NCI-H2029 (cell line): ENCODE results near the gene PAGE2.
"Not testable (repeated sequence)": the region's sequence is repeated elsewhere in the genome, so short reads cannot be mapped to it uniquely, and the experiment has no call there.

Experiments used
- DNase-seq: peaks from one replicate; lab custom pipeline; 2025; lab: John Stamatoyannopoulos, UW

Gene PAGE2

DNA sequence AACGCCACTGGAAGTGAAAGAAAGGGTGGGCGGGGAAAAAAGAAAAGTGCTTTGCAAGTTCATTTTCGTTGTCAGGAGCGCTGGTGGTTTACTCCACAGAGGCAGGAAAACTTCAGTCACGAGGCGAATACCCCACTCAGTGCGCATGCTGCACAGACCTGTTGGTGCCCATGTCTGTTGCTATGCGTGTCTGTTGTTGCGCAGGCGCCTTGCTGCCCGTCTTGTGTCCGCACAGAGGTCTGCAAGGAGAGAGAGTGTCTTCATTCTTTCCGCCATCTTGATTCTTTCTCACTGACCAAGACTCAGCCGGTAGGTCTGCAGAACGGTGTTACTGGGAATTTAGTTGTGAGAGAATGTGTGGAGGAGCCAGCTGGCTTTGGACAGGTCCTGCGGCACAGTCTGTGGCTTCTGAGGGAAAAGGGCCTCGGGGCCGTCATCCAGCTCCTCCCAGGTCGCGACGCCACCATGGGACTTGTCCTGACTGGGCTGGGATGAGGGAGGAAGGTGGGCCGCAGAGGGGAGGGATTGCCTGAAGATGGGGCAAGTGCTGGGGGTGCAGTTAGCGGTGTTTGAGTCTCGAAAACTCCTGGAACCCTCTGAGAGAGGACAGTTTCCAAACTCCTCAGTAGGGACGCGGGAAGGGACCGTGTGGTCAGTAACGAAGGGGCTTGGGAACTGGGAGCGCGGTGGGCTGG is at the start of gene PAGE2:
PAGE2 (plus strand) TSS at position 224 of the 695 bp plus-strand sequence. CDS start 1,003 bp downstream, outside the sequence.
- no peak for DNase-seq

DNA sequence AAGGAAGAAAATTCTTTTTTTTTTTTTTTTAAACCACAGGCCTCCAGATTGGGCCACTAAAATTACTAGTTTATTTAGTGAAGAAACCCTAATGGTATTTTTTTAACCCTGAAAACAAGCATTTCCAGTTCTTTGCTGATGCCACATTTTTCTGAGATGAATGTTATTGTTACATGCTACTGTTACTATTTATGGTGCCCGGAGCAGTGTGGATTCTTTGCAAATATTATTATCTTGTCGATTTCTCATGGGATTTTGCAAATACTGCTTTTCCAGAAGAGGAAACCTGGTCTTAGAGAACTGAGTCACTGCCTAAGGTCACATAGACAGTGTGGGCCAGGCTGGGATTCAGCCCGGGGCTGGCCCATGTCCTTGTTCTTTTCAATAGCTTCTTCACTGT is 49.3 kb upstream of the PAGE2 start:
- DNase-seq, result no peak

GRCh38 chrX:55041514-55041913 is 47.3 kb upstream of the PAGE2 start:
- no peak for DNase-seq

DNA sequence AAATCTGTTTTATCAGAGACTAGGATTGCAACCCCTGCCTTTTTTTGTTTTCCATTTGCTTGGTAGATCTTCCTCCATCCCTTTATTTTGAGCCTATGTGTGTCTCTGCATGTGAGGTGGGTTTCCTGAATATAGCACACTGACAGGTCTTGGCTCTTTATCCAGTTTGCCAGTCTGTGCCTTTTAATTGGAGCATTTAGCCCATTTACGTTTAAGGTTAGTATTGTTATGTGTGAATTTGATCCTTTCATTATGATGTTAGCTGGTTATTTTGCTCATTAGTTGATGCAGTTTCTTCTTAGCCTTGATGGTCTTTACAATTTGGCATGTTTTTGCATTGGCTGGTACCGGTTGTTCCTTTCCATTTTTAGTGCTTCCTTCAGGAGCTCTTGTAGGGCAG is 38.2 kb upstream of the PAGE2 start:
- DNase-seq, result not testable (repeated sequence)

- DNase-seq, result no peak
Measured at GRCh38 chrX:55056820-55057674, 31.8 kb upstream of the PAGE2 start.

DNA sequence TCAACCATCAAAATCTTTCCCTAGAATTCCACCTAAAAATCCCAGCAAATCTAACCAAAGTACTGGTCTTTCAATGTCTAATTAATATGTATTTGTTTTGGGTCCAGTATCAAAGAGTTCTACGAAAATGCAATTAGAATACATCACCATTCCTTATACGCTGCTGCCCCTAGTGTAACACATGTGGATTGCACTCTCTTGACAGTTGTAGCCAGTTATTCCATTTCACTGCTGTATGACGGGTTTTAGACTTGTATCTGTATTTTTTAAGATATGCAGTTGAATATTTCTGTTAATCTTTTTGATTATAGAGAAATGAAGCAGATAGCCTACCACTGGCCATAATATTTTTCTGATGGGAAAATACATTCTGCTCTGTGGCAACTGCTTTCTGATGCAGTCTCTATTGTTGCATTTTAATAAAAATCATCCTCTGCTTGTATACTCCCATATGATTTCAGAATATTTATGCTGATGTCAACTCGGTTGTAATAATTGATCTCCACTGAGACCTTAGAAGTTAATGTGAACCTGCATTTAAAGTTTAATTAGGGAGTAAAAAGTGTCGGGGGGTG is 31.1 kb upstream of the PAGE2 start:
- DNase-seq, result peak; percentile 9

- DNase-seq, result not testable (repeated sequence)
Measured at GRCh38 chrX:55067180-55067579, 21.6 kb upstream of the PAGE2 start.

- no peak for DNase-seq
Measured at GRCh38 chrX:55072286-55072685, 16.5 kb upstream of the PAGE2 start.

DNA sequence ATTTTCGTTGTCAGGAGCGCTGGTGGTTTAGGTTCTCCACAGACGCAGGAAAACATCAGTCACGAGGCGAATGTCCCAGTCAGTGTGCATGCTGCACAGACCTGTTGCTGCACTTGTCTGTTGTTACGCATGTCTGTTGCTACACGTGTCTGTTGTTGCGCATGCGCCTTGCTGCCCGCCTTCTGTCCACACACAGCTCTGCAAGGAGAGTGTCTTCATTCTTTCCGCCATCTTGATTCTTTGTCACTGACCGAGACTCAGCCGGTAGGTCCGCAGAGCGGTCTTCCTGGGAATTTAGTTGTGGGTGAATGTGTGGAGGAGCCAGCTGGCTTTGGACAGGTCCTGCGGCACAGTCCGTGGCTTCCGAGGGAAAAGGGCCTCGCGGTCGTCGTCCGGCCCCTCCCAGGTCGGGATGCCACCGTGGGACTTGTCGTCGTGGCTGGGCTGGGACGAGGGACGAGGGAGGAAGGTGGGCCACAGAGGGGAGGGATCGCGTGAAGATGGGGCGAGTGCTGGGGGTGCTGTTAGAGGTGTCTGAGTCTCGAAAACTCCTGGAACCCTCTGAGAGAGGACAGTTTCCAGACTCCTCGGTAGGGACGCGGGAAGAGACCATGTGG is 13.9 kb upstream of the PAGE2 start, which contains the start of gene PAGE2B:
PAGE2B (plus strand) TSS at position 180 of the 617 bp plus-strand sequence. CDS start 1,012 bp downstream, outside the sequence.
- DNase-seq, result no peak

GRCh38 chrX:55098691-55099090 is 9.9 kb downstream of the PAGE2 start:
- no peak for DNase-seq

DNA sequence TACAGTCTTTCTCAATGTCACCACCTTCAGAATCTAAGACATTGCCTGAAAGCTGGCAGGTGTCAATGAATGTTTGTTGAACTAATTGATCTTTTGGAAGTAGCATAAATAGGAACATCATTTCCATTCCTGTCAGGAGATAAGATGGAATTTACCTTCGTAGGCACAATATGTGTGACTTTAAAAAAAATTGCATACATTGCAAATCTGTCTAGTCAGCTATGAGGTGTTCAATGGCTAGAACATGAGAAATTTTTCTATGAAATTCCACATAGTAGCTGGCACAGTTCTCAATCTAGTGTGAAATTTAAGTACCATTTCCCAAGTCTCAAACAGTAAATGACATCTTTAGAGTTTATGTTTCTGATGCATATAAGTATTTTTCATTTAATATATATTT is 10.3 kb downstream of the PAGE2 start:
- no peak for DNase-seq

DNA sequence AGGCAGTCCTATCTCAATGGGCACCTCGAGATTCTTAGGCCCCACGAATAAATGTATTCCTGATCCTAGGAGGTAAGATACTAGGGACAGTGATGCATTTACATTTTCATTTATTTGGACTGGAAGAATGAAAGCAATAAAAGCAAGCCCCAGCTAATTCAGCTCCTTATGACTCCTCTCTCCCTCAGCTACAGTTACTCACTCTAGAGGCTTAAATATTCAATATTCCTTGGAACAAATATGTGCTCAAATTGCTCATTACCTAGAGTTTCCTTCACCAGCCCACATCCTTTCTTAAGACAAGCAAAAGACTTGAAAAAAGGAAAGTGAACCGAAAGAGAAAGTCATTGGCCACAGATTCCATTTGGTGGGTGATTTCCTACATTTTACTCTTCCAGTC is 13.9 kb downstream of the PAGE2 start:
- no peak for DNase-seq

GRCh38 chrX:55107262-55107661 is 18.4 kb downstream of the PAGE2 start:
- no peak for DNase-seq

GRCh38 chrX:55107911-55108310 is 19.1 kb downstream of the PAGE2 start:
- DNase-seq, result no peak

- DNase-seq, result no peak
Measured at GRCh38 chrX:55109306-55109705, 20.5 kb downstream of the PAGE2 start.

DNA sequence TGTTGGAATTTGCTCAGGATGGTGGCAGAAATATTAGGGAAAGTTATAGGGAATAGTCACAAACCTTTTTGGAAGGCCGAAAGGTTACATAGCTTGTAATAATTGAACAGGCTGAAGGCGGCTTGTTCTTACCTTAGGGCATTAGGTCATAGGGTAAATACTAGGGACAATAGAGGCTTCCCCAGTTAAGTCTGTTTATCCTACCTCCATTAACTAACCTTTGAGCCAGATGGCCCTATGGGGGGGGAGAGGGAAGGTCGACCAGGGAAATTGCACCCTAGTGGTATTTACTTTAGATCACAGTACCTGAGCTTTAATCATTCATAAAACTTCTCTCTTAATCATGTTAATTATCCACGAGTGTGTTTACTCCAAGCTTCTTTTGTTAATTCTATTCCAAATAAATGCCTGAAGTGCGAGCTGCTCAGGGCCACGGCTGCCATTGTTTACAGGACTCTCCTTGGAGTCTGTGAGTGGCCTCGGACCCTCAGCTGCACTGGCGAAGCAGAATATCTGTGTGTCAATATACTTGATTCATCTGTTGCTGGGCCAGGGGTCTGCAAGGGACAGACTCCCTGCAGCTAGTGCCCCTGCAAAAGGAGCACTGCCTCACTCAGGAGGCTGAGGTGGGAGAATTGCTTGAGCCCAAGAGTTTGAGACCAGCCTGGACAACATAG is 22.9 kb downstream of the PAGE2 start:
- DNase-seq, result no peak

DNA sequence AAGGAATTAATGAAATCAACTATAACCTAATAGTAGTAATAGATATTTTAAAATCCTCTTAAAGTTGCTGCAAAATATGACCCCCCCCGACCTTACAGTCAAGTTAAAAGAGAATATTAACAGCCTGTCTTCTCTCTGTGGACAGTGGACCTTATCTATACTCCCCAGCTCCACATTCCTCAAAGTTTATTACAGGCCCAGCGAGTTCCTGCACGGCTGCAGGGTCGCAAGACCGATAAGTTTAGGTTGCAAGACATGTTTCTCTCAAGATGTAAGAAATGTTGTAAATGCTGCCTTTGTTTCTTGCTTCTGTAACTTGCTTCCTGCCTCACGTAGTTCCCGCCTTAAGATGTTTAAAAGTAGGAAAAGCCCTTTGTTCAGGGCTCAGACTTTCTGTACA is 27.8 kb downstream of the PAGE2 start:
- not testable (repeated sequence) for DNase-seq

- DNase-seq, result no peak
Measured at GRCh38 chrX:55118574-55118973, 29.8 kb downstream of the PAGE2 start.

DNA sequence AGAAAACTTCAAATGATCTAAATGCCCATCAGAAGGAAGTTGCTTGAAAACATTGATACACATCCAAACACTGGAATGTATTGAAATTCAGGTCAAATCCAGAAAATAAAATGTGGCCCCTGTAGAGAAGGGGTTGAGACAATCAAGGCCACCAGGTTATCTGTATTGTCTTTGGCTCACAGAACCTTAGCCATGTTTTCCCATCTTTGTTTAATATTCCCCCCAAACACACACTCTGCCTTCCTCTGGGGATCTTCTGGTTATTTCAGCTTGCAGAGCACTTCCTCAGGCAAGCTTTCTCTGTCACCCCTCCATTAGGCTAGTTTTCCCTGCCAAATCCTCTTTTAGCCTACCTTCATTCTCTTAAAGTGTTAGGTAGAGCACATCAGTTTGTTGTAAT is 30.5 kb downstream of the PAGE2 start:
- DNase-seq, result no peak

DNA sequence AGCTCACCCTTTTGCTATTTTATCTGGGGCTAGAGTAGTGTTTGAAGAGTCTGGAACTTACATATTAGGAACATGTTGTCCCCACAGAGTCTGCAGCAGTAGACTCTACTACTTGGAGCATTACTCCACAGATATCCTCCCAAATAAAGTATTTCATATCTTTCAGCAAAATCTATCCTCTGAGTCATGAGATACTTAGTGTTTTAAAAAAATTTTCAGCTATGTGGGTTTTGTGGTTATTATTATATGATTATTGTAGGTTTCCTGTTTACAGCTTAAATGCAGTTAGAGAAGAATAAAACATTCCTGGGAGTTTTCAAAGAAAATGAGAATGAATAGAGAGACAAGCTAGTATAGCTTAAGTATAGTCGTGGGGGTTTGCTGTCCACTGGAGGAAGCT is 30.9 kb downstream of the PAGE2 start:
- DNase-seq, result no peak

- DNase-seq, result no peak
Measured at GRCh38 chrX:55120761-55121358, 32.0 kb downstream of the PAGE2 start.
